Measurements from ENCODE around the gene ANO6.

DNA sequence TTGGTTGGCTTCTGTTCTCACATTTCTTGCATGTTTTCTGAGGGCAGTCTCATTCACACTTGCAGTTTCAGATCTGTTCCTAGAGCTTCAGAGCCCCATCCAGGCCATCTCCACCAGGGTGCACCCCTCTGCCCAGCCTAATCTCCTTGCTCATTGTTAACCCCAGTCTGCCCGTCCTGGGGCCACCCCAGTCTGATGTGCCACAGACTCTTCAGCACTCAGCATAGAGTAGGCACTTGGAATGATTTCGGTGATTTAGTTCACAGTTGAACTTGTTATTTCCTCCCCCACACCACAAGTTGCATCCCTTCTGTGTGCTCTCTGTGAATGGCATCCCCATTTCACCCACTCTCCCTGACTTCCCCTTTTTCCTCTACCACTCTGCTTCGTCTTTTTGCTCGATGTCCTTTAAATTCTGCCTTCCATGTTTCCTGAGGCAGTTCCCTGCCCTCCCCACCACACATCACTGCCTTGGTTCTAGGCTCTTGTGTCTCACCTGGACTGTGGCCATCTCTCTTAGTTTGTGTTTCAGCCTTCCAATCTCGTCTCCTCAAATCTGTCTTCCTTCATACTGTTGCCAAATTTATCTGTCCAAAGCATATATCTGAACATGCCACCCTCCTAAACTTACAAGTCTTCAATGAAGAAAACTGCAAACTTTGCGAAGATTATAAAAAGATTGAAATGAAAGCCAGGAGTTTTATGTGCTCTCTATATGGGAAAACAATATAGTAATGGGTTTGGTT is 41.5 kb downstream of the ANO6 start:
- no peak for TF ChIP-seq POLR2A (IDR thresholded peaks at IDR 0.05)
- TF ChIP-seq, protein P1, sequence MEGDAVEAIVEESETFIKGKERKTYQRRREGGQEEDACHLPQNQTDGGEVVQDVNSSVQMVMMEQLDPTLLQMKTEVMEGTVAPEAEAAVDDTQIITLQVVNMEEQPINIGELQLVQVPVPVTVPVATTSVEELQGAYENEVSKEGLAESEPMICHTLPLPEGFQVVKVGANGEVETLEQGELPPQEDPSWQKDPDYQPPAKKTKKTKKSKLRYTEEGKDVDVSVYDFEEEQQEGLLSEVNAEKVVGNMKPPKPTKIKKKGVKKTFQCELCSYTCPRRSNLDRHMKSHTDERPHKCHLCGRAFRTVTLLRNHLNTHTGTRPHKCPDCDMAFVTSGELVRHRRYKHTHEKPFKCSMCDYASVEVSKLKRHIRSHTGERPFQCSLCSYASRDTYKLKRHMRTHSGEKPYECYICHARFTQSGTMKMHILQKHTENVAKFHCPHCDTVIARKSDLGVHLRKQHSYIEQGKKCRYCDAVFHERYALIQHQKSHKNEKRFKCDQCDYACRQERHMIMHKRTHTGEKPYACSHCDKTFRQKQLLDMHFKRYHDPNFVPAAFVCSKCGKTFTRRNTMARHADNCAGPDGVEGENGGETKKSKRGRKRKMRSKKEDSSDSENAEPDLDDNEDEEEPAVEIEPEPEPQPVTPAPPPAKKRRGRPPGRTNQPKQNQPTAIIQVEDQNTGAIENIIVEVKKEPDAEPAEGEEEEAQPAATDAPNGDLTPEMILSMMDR (IDR thresholded peaks at IDR 0.05), result no peak
